C4-2B (cell line): ENCODE measurements around the gene DEPP1.

ENCODE experiments used
- ZFX ChIP-seq: fragments of 450-650 bp; IDR thresholded peaks from 2 replicates; pipeline ENCODE4 v1.6.1; 2017
- TF ChIP-seq, protein P1 (sequence below): fragments of 450-650 bp; conservative IDR thresholded peaks from 2 replicates; pipeline ENCODE4 v1.5.1; 2017; ENCODE audit warnings: mild to moderate bottlenecking

DNA sequence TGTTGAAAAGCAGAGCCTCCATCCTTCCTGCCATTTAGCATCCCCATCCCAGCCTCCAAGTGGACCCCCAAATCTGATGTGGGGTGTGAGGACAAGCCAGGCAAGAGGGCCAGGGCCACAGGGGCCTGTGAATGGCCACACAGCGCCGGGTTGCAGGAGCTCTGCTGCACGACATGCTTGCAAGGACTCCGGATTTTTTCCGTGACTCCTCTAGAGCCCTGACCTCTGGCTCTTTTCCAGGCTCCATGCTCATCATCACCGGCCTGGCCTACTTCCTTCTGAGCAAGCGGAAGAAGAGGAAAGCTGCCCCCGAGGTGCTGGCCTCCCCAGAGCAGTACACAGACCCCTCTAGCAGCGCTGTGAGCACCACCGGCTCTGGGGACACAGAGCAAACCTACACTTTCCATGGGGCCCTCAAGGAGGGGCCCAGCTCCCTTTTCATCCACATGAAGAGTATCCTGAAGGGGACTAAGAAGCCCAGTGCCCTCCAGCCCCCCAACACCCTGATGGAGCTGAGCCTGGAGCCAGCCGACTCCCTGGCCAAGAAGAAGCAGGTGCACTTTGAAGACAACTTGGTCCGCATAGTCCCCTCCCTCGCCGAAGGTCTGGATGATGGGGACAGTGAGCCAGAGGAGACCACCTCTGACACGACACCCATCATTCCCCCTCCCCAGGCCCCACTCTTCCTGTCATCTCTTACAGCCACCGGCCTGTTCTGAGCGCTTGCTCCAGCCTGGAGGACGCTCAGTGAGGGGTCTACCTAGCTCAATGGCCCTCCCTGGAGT, 44.0 kb downstream of the DEPP1 start:
- TF ChIP-seq, protein P1, sequence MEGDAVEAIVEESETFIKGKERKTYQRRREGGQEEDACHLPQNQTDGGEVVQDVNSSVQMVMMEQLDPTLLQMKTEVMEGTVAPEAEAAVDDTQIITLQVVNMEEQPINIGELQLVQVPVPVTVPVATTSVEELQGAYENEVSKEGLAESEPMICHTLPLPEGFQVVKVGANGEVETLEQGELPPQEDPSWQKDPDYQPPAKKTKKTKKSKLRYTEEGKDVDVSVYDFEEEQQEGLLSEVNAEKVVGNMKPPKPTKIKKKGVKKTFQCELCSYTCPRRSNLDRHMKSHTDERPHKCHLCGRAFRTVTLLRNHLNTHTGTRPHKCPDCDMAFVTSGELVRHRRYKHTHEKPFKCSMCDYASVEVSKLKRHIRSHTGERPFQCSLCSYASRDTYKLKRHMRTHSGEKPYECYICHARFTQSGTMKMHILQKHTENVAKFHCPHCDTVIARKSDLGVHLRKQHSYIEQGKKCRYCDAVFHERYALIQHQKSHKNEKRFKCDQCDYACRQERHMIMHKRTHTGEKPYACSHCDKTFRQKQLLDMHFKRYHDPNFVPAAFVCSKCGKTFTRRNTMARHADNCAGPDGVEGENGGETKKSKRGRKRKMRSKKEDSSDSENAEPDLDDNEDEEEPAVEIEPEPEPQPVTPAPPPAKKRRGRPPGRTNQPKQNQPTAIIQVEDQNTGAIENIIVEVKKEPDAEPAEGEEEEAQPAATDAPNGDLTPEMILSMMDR, result no peak
- no peak for TF ChIP-seq ZFX
